ENCODE results near the gene HS3ST6. TPM values are rescaled to one million over a fixed set of nuclear protein-coding genes. Genes with fewer than 3 reads are reported as not detected.
A peak's percentile ranks its signal among the peaks of the same experiment; 100 is the strongest.

HS3ST6 gene
- total and polyA plus RNA-seq, 2 of the 13 experiments (the other 11 are each of a cell fraction or from before 2014, with no cell fraction given), result not detected

DNA sequence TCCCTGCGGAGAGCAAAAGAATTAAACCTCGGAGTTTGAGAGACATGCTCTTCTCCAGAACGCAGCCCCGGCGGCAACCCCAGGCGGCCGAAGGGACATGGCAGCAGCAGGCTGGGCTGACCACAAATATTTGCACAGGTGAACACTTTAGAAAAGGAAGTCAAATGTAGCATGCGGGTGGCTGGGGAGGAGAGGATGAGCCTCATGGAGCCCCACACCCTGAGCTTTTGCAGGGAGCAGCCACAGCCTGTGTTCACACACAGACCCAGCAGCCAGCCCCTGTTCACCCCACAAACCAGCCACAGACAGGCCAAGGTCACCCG lies 17.8 kb downstream of the HS3ST6 start (continued):
- TF ChIP-seq HNF1A (IDR thresholded peaks at IDR 0.05; ENCODE audit: low read depth) (no peak), HNF1A (CRISPR knock-in tag; IDR thresholded peaks at IDR 0.05; ENCODE audit: borderline replicate concordance) (no peak), MLX (CRISPR knock-in tag; IDR thresholded peaks at IDR 0.05) (no peak), HNF1B (CRISPR knock-in tag; IDR thresholded peaks at IDR 0.05) (0 out of 2 replicates have a peak, but pooled peaks have one; percentile 22), ZNF264 (CRISPR knock-in tag; IDR thresholded peaks at IDR 0.05) (no peak), ZNF280D (CRISPR knock-in tag; IDR thresholded peaks at IDR 0.05) (no peak), ZNF784 (CRISPR knock-in tag; IDR thresholded peaks at IDR 0.05; ENCODE audit: borderline replicate concordance) (no peak), ZXDC (CRISPR knock-in tag; IDR thresholded peaks at IDR 0.05) (no peak), ZNF232 (CRISPR knock-in tag; IDR thresholded peaks at IDR 0.05; ENCODE audit: borderline replicate concordance) (peak; percentile 36; the same call in 1 of the 2 replicates)
- TF ChIP-seq, protein P1, sequence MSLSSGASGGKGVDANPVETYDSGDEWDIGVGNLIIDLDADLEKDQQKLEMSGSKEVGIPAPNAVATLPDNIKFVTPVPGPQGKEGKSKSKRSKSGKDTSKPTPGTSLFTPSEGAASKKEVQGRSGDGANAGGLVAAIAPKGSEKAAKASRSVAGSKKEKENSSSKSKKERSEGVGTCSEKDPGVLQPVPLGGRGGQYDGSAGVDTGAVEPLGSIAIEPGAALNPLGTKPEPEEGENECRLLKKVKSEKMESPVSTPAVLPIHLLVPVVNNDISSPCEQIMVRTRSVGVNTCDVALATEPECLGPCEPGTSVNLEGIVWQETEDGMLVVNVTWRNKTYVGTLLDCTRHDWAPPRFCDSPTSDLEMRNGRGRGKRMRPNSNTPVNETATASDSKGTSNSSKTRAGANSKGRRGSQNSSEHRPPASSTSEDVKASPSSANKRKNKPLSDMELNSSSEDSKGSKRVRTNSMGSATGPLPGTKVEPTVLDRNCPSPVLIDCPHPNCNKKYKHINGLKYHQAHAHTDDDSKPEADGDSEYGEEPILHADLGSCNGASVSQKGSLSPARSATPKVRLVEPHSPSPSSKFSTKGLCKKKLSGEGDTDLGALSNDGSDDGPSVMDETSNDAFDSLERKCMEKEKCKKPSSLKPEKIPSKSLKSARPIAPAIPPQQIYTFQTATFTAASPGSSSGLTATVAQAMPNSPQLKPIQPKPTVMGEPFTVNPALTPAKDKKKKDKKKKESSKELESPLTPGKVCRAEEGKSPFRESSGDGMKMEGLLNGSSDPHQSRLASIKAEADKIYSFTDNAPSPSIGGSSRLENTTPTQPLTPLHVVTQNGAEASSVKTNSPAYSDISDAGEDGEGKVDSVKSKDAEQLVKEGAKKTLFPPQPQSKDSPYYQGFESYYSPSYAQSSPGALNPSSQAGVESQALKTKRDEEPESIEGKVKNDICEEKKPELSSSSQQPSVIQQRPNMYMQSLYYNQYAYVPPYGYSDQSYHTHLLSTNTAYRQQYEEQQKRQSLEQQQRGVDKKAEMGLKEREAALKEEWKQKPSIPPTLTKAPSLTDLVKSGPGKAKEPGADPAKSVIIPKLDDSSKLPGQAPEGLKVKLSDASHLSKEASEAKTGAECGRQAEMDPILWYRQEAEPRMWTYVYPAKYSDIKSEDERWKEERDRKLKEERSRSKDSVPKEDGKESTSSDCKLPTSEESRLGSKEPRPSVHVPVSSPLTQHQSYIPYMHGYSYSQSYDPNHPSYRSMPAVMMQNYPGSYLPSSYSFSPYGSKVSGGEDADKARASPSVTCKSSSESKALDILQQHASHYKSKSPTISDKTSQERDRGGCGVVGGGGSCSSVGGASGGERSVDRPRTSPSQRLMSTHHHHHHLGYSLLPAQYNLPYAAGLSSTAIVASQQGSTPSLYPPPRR (CRISPR knock-in tag; IDR thresholded peaks at IDR 0.05; ENCODE audit: borderline replicate concordance), result no peak
